ENCODE data around the gene SLC16A12. TPM values are rescaled to one million over a fixed set of nuclear protein-coding genes. Genes with fewer than 3 reads are reported as not detected.
"Not testable (repeated sequence)": the region's sequence is repeated elsewhere in the genome, so short reads cannot be mapped to it uniquely, and the experiment has no call there.

The SLC16A12 gene
- total RNA-seq, 2 experiments from 2014 or later = not detected

DNA sequence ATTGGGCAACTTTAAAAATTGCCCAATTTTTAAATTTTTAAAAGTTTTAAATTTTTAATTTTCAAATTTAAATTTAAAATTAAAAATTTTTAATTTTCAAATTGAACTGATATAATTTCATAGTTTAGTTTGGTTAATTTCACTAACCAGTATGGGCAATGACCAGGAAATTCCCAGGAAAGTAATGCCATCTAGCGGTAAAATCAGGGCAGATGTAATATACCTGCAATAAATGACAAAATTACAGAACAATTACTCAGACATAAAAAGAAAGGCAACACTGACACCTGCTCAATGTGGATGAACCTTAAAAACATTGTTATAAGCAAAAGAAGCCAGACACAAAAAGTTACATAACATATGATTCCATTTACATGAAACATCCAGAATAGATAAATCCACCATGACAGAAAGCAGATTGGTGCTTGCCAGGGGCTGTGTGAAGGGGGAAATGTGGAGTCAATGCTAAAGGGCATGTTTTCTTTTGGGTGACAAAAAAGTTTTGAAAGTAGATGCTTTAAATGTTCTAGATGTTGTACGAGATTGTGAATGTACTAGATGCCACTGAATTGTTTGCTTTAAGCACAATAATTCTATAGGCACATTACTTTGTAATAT is 28.6 kb upstream of the SLC16A12 start:
- no peak overlapping the region for H3K4me3 Mint-ChIP-seq
- CTCF ChIA-PET = interaction anchor here (0.7 to 2.1 kb wide), 8 partner anchors 8 to 1474 kb away, joined by 3 to 13 read pairs (median 6); no protein-coding TSS in a partner anchor
- H3K36me3 Mint-ChIP-seq (ENCODE audit: low read depth) = no peaks in the 10 kb centered on the region
- intact Hi-C loops (cut with micrococcal nuclease) = loop anchor here (1.0 to 10.0 kb wide), 7 partner anchors 138 to 627 kb away; partner anchors contain the start of gene IFIT1
- H3K27me3 Mint-ChIP-seq (ENCODE audit: low read depth) = peaks cover 8% of the 10 kb centered on the region
- DNase-seq = peak; percentile 27
- no peaks in the 10 kb centered on the region for H3K4me1 Mint-ChIP-seq (ENCODE audit: low read depth)
- no peak overlapping the region for H3K27ac Mint-ChIP-seq
- H3K9me3 Mint-ChIP-seq = no peaks in the 10 kb centered on the region

DNA sequence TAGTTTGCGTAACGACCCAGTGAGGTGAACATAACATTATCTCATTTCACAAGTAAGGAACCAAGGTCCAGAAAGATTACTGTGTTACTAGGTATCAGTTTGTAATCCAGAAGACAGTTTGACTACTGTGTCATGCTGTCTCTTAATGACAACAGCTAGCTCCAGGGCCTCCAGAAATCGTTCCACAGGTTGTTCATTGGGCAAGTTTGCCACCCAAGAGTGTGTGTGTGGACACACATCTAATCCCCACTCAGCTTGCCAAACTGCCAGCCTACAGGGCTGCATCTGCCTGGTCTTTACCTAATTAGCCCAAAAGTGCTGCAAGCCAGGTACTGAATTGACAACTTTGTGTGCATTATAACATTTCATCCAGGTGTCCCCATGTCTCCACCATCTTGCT is 27.9 kb upstream of the SLC16A12 start:
- no peak overlapping the region for H3K4me3 Mint-ChIP-seq
- CTCF ChIA-PET = interaction anchor here (0.7 to 2.1 kb wide), 5 partner anchors 136 to 346 kb away, joined by 3 to 13 read pairs (median 4); no protein-coding TSS in a partner anchor
- H3K9me3 Mint-ChIP-seq = no peaks in the 10 kb centered on the region
- intact Hi-C loops (cut with micrococcal nuclease) = loop anchor here (5.0 to 10.0 kb wide), 4 partner anchors 196 to 626 kb away; no protein-coding TSS in a partner anchor
- no peaks in the 10 kb centered on the region for H3K36me3 Mint-ChIP-seq (ENCODE audit: low read depth)
- DNase-seq = no peak
- H3K27ac Mint-ChIP-seq = no peak overlapping the region
- peaks cover 9% of the 10 kb centered on the region for H3K27me3 Mint-ChIP-seq (ENCODE audit: low read depth)
- no peaks in the 10 kb centered on the region for H3K4me1 Mint-ChIP-seq (ENCODE audit: low read depth)

DNA sequence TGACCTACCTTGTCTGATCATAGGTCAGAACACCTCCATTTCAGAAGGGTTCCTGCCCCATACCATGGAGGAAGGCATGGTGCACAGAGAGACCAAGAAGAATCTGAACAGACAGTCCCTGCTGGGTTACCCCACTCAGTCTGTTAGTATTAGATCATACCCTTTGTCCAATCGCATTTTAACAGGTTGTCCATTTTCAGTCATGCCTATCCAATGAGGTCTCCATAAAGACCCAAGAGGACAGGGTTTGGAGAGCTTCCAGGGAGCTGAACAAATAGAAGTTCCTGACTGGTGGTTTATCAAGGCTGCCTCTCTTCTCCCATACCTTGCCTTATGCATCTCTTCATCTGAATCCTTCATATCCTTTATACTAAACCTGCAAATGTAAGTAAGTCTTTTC is 21.2 kb upstream of the SLC16A12 start:
- intact Hi-C loops (cut with micrococcal nuclease) = no loop called here
- CTCF ChIA-PET = no interaction called here
- Mint-ChIP-seq H3K4me3 (no peak overlapping the region), H3K27me3 (ENCODE audit: low read depth) (peaks cover 6% of the 10 kb centered on the region), H3K36me3 (ENCODE audit: low read depth) (no peaks in the 10 kb centered on the region), H3K9me3 (no peaks in the 10 kb centered on the region), H3K4me1 (ENCODE audit: low read depth) (no peaks in the 10 kb centered on the region), H3K27ac (no peak overlapping the region)
- DNase-seq = no peak

DNA sequence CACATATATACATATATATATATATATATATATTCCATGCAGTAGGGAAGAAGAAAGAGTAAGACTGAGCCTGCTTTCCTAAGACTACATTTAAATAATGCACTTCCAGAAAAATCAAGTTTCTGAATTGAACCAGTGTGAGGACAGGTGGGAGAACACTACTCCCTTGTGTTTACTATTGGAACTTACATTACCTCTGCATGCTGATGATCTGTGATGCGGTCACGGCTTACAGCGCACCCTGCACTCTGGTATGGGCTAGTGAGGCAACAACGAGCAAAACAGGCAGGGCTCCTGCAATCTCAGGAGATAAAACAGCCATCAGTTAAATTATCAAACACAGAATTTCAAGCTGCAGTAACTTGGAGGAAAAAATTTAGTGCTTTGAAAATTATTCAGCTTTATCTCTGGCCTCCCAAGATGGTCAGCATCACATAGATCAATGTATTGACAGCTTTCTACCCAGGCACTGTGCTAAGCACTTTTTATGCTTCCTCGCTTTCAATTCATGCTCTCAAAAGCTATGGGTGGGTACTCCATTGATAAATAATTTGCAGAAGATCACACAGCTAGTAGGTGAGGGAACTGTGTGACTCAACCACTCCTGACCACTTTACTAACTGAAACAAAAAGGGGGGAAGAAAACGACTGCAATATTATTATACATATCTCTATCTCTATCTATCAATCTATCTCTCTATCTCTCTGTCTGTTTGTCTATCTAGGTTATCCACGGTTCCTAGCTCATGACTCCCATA is 20.5 kb upstream of the SLC16A12 start:
- Mint-ChIP-seq H3K27ac (no peak overlapping the region), H3K36me3 (ENCODE audit: low read depth) (no peaks in the 10 kb centered on the region), H3K4me3 (no peak overlapping the region), H3K4me1 (ENCODE audit: low read depth) (no peaks in the 10 kb centered on the region), H3K9me3 (no peaks in the 10 kb centered on the region), H3K27me3 (ENCODE audit: low read depth) (peaks cover 6% of the 10 kb centered on the region)
- no peak for DNase-seq
- intact Hi-C loops (cut with micrococcal nuclease) = no loop called here
- CTCF ChIA-PET = interaction anchor here (0.6 to 1.7 kb wide), 2 partner anchors 9 to 1241 kb away, joined by 3 to 10 read pairs; no protein-coding TSS in a partner anchor

DNA sequence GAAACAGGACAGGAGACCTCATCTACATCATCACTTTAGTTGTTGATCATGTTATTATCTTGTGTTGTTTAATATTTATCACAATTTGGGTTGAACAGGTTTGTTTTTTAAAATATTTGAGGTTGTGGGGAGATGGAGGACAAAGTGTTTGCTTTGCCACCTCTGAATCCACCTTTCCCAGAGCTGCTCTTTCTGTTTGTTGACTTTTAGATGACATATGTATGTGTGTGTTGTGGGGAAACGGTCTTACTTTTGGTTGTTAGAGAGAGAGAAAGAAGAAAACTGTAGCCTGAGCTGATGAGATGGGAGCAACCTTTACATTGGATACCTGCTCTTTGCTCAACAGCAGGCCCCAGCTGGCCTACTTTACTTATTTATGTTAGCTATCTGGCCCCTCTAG is 19.0 kb upstream of the SLC16A12 start:
- Mint-ChIP-seq H3K9me3 (no peaks in the 10 kb centered on the region), H3K36me3 (ENCODE audit: low read depth) (no peaks in the 10 kb centered on the region), H3K27ac (no peak overlapping the region), H3K4me1 (ENCODE audit: low read depth) (no peaks in the 10 kb centered on the region), H3K27me3 (ENCODE audit: low read depth) (peaks cover 6% of the 10 kb centered on the region), H3K4me3 (no peak overlapping the region)
- no peak for DNase-seq
- CTCF ChIA-PET = interaction anchor here (0.7 kb wide), 1 partner anchor 136 kb away, joined by 3 read pairs; no protein-coding TSS in a partner anchor
- intact Hi-C loops (cut with micrococcal nuclease) = no loop called here

DNA sequence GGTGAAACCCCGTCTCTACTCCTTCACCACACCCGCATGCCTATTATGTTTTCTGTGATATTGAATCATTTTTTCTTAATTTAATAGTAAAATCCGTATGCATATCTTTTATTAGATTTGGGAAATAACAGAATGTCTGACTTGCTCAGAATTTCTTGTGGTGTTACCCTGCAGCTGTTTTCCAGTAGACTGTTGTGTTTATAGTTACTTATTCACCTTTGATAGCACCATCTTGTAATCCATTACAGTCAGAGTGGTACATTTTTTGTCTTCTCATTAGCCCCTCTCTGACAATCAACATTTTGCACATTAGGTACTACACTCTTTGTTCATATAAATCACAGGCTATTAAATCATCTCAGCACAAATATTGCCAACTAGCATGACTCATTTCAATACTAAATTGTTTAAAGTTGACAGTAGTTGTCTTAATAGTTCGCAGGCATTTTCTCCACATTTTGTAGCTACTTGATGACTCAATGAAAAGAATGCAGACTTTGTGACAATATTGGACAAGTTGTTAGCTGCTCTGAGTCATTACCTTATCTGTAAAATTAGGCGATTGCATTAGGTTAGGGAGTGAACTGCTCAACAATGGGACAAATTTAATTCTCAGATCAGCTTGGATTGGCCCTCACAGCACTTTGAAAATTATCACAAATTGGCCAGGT is 17.8 kb upstream of the SLC16A12 start:
- H3K27me3 Mint-ChIP-seq (ENCODE audit: low read depth) = peaks cover 4% of the 10 kb centered on the region
- CTCF ChIA-PET = no interaction called here
- intact Hi-C loops (cut with micrococcal nuclease) = no loop called here
- no peaks in the 10 kb centered on the region for H3K4me1 Mint-ChIP-seq (ENCODE audit: low read depth)
- H3K4me3 Mint-ChIP-seq = no peak overlapping the region
- H3K9me3 Mint-ChIP-seq = no peaks in the 10 kb centered on the region
- no peak for DNase-seq
- H3K27ac Mint-ChIP-seq = no peak overlapping the region
- no peaks in the 10 kb centered on the region for H3K36me3 Mint-ChIP-seq (ENCODE audit: low read depth)

DNA sequence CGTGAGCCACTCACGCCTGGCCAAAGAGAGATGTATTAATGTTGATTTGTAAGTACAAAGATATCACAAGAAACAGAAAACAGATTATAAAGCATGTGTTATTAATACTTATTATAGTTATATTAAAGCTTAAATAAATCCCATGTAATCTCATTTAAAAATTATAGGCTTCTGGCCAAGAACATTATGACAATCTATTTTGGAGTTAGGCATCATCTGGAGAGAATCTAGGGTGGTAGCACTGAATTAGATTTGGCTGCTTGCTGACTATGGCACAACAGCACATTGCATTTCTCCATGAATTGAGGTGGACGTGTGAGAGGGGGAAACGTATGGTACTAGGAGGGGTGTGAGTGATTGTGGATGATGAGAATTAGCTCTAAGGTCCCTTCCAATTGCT is 16.8 kb upstream of the SLC16A12 start:
- Mint-ChIP-seq H3K9me3 (no peaks in the 10 kb centered on the region), H3K27ac (no peak overlapping the region), H3K36me3 (ENCODE audit: low read depth) (no peaks in the 10 kb centered on the region), H3K4me3 (no peak overlapping the region), H3K4me1 (ENCODE audit: low read depth) (no peaks in the 10 kb centered on the region), H3K27me3 (ENCODE audit: low read depth) (peaks cover 4% of the 10 kb centered on the region)
- DNase-seq = no peak
- intact Hi-C loops (cut with micrococcal nuclease) = no loop called here
- CTCF ChIA-PET = interaction anchor here (0.7 kb wide), 1 partner anchor 290 kb away, joined by 3 read pairs; no protein-coding TSS in a partner anchor

DNA sequence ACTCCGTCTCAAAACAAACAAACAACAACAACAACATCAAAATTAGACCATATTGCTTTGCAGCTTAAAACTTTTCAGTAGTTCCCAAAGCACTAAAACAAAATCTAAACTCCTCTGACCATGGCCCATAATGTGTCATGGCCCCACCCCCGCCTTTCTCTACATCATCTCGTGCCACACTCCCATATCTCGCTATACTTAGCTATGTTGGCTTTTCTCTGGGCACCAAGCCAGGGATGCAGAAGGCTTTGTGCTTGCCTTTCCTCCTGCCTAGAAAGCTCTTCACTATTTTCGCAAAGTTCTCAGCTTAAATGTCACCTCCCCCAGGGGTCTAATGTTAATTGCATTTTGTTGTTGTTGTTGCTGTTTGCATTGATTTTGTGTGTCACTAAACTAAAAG is 15.1 kb upstream of the SLC16A12 start:
- CTCF ChIA-PET = interaction anchor here (0.7 kb wide), 1 partner anchor 14 kb away, joined by 4 read pairs; no protein-coding TSS in a partner anchor
- H3K27me3 Mint-ChIP-seq (ENCODE audit: low read depth) = peaks cover 4% of the 10 kb centered on the region
- peaks cover 3% of the 10 kb centered on the region for H3K9me3 Mint-ChIP-seq
- no peak overlapping the region for H3K4me3 Mint-ChIP-seq
- intact Hi-C loops (cut with micrococcal nuclease) = no loop called here
- H3K27ac Mint-ChIP-seq = no peak overlapping the region
- DNase-seq = no peak
- no peaks in the 10 kb centered on the region for H3K36me3 Mint-ChIP-seq (ENCODE audit: low read depth)
- H3K4me1 Mint-ChIP-seq (ENCODE audit: low read depth) = no peaks in the 10 kb centered on the region

DNA sequence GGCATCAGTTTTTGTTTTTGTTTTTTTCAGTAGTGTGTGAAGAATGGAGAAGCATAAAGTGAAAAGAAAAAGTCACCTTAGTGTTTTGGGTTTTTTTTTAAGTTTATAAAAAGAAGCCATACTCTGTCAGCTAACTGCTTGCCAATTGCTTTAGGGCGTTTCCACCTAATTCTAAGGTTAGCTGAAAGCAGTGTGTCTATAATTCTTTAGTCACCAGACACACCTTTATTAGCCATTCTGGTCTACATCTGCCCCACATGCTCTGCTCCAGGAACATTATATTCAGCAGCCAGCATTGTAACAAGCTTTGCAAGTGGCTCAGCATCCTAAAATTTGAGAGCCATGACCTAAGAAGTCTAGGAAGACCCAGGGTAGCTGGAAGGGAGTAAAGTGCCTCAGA is 14.1 kb upstream of the SLC16A12 start:
- Mint-ChIP-seq H3K4me1 (ENCODE audit: low read depth) (no peaks in the 10 kb centered on the region), H3K27ac (no peak overlapping the region), H3K36me3 (ENCODE audit: low read depth) (no peaks in the 10 kb centered on the region), H3K27me3 (ENCODE audit: low read depth) (peaks cover 4% of the 10 kb centered on the region), H3K4me3 (no peak overlapping the region), H3K9me3 (peaks cover 5% of the 10 kb centered on the region)
- CTCF ChIA-PET = no interaction called here
- intact Hi-C loops (cut with micrococcal nuclease) = no loop called here
- DNase-seq = no peak

DNA sequence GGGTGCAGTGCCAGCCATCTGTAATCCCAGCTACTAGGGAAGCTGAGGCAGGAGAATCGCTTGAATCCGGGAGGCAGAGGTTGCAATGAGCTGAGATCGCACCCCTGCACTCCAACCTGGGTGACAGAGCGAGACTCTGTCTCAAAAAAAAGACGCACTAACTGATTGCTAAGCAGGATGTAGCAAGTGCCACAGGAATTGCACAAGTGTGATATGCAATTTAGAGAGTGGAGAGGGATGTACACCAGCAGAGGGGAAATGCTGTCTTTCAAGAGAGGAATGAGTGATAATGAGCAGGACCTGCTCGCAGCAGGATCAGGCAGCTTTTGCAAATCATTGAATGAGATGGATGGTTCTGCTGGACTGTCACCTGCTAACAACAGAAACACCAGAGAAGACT is 13.3 kb upstream of the SLC16A12 start:
- no peaks in the 10 kb centered on the region for H3K36me3 Mint-ChIP-seq (ENCODE audit: low read depth)
- H3K4me1 Mint-ChIP-seq (ENCODE audit: low read depth) = no peaks in the 10 kb centered on the region
- no peak overlapping the region for H3K4me3 Mint-ChIP-seq
- H3K9me3 Mint-ChIP-seq = peaks cover 5% of the 10 kb centered on the region
- intact Hi-C loops (cut with micrococcal nuclease) = no loop called here
- no peak overlapping the region for H3K27ac Mint-ChIP-seq
- peaks cover 4% of the 10 kb centered on the region for H3K27me3 Mint-ChIP-seq (ENCODE audit: low read depth)
- DNase-seq = no peak
- CTCF ChIA-PET = no interaction called here

DNA sequence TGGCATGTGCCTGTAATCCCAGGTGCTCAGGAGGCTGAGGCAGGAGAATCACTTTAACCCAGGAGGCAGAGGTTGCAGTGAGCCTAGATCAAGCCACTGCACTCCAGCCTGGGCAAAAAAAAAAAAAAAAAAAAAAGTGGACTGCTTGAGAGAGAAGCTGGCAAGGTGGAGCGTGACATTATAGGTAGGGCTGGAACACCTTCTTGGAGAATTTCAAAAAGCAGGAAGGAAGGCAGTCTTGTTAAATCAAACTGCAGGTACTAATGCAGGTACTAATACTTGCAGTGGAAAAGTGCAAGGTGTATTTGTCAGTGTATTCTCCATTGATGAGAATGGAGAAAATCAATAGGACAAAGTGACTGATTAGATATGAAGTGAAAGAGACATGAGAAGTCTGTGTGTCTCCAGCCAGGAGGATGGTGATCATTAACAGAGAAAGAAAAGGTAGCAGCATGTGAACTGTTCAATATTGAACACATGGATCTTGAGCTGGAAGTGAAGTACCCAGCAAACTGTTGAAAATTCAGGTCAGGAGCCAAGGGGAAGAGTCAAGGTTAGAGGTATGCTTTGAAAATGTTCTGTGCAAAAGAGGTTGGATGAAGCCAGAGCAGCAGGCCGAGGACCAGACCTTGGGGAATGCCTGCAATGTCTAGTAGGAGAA is 12.6 kb upstream of the SLC16A12 start:
- H3K27me3 Mint-ChIP-seq (ENCODE audit: low read depth) = peaks cover 4% of the 10 kb centered on the region
- no peak for DNase-seq
- intact Hi-C loops (cut with micrococcal nuclease) = no loop called here
- no peak overlapping the region for H3K4me3 Mint-ChIP-seq
- H3K4me1 Mint-ChIP-seq (ENCODE audit: low read depth) = no peaks in the 10 kb centered on the region
- H3K36me3 Mint-ChIP-seq (ENCODE audit: low read depth) = no peaks in the 10 kb centered on the region
- no peak overlapping the region for H3K27ac Mint-ChIP-seq
- H3K9me3 Mint-ChIP-seq = peaks cover 5% of the 10 kb centered on the region
- CTCF ChIA-PET = no interaction called here

DNA sequence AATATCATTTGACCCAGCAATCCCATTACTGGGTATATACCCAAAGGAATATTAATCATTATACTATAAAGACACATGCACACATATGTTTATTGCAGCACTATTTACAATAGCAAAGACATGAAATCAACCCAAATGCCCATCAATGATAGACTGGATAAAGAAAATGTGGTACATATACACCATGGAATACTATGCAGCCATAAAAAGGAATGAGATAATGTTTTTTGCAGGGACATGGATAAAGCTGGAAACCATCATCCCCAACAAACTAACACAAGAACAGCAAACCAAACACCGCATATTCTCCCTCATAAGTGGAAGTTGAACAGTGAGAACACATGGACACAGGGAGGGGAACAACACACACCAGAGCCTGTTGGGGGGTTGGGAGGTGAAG is 11.3 kb upstream of the SLC16A12 start:
- H3K4me3 Mint-ChIP-seq; H3K27ac Mint-ChIP-seq; H3K4me1 Mint-ChIP-seq (ENCODE audit: low read depth); H3K27me3 Mint-ChIP-seq (ENCODE audit: low read depth); DNase-seq; H3K9me3 Mint-ChIP-seq; CTCF ChIA-PET; intact Hi-C loops (cut with micrococcal nuclease); H3K36me3 Mint-ChIP-seq (ENCODE audit: low read depth): not testable (repeated sequence)

Measured in activated naive CD4-positive, alpha-beta T cell treated with anti-CD3 and anti-CD28 coated beads for 36 hours (primary cell).